CD4-positive, alpha-beta T cell treated with Interleukin-1 beta for 1 hour (primary cell): Measurements from ENCODE around the gene SYCE3.
A peak's percentile ranks its signal among the peaks of the same experiment; 100 is the strongest.
"Not testable (repeated sequence)": the region's sequence is repeated elsewhere in the genome, so short reads cannot be mapped to it uniquely, and the experiment has no call there.

Source experiments
- DNase-seq, 2 donors: peaks; one replicate each; pipeline ENCODE4 v3.0.0-alpha.2; 2020 to 2022

Gene SYCE3

GRCh38 chr22:50529416-50529896, 33.3 kb downstream of the SYCE3 start:
- DNase-seq: no peak

GRCh38 chr22:50528682-50529415, 33.9 kb downstream of the SYCE3 start:
- DNase-seq: no peak

GRCh38 chr22:50527921-50528681, 34.6 kb downstream of the SYCE3 start:
- no peak for DNase-seq

GRCh38 chr22:50526834-50527801, 35.6 kb downstream of the SYCE3 start:
- DNase-seq: peak; percentile 58 to 70

- DNase-seq: peak; percentile 87
Observed at GRCh38 chr22:50526108-50526833, 36.4 kb downstream of the SYCE3 start.

- DNase-seq: no peak
Observed at GRCh38 chr22:50525858-50526107, 36.9 kb downstream of the SYCE3 start.

GRCh38 chr22:50525104-50525857, 37.4 kb downstream of the SYCE3 start, which contains the start of gene SCO2:
SCO2 (minus strand) TSS chr22:50525598; CDS start chr22:50524411, 1,187 bp downstream.
- peak; percentile 97 for DNase-seq

- no peak for DNase-seq
Observed at GRCh38 chr22:50524676-50525103, 38.0 kb downstream of the SYCE3 start.

GRCh38 chr22:50523806-50524675, 38.7 kb downstream of the SYCE3 start:
- no peak for DNase-seq

GRCh38 chr22:50523458-50523805, 39.3 kb downstream of the SYCE3 start:
- no peak for DNase-seq

GRCh38 chr22:50522806-50523438, 39.8 kb downstream of the SYCE3 start:
- DNase-seq: no peak

- no peak for DNase-seq
Observed at GRCh38 chr22:50522208-50522805, 40.4 kb downstream of the SYCE3 start.

GRCh38 chr22:50521710-50522109, 41.0 kb downstream of the SYCE3 start:
- no peak for DNase-seq

GRCh38 chr22:50520826-50521453, 41.8 kb downstream of the SYCE3 start:
- DNase-seq: no peak

GRCh38 chr22:50520184-50520583, 42.5 kb downstream of the SYCE3 start:
- not testable (repeated sequence) for DNase-seq

GRCh38 chr22:50519151-50519550, 43.6 kb downstream of the SYCE3 start:
- no peak for DNase-seq

GRCh38 chr22:50518606-50519005, 44.1 kb downstream of the SYCE3 start:
- no peak for DNase-seq

- DNase-seq: no peak
Observed at GRCh38 chr22:50517495-50518260, 45.0 kb downstream of the SYCE3 start.
